A549 (cell line): Measurements from ENCODE around the gene ITGB8. TPM values are rescaled to one million over a fixed set of nuclear protein-coding genes. Genes with fewer than 3 reads are reported as not detected.

ENCODE experiments used
- ATAC-seq, 2 experiments: fragments of 200-7000 bp in 1 of 2; fragments of >200 bp in 1 of 2; cut with Nextera tagmentation in 1 of 2; cut with Tn5 transposase in 1 of 2; 3 replicates each; pipeline versions ENCODE4 v1.8.0 to v1.9.1; 2018 to 2020; ENCODE audit warnings: mild to moderate bottlenecking in 1 of 2, moderate library complexity in 1 of 2
- CTCF ChIA-PET: fragments of 300-600 bp; sonication (Branson Sonifier 250); formaldehyde crosslinking; extraction: SDS; loops from one replicate; lab custom pipeline; 2021; ENCODE audit warnings: antibody characterized with exemption, inconsistent platforms; lab: Yijun Ruan, JAX
- POLR2A ChIA-PET: fragments of 350-600 bp; formaldehyde crosslinking; extraction: SDS; loops from one replicate; lab custom pipeline; 2021; ENCODE audit warnings: antibody characterized with exemption, inconsistent platforms; lab: Yijun Ruan, JAX
- DNase-seq, 2 experiments: peaks; one replicate each; pipeline versions ENCODE4 v3.0.0 to v3.0.0-alpha.2; 2011 to 2016; ENCODE audit warnings: low read depth in 1 of 2, low spot score in 1 of 2
- FAIRE-seq: peaks from 2 replicates; lab custom pipeline; 2011; peaks lifted over from hg19 to GRCh38; lab: Jason Lieb, UNC
- H3K27ac ChIP-seq, 2 experiments: fragments of >200 bp; sonication (Bioruptor Twin); formaldehyde crosslinking; 3 replicates each; pipeline ENCODE4 v1.5.1; 2016 to 2017
- H3K4me1 ChIP-seq: fragments of >200 bp; sonication (Bioruptor Twin); formaldehyde crosslinking; 3 replicates; pipeline ENCODE4 v1.6.1; 2016
- H3K4me2 ChIP-seq: fragments of >200 bp; sonication (Bioruptor Twin); formaldehyde crosslinking; 3 replicates; pipeline ENCODE4 v1.6.1; 2016
- H3K4me3 ChIP-seq: fragments of >200 bp; sonication (Bioruptor Twin); formaldehyde crosslinking; 3 replicates; pipeline ENCODE4 v1.5.1; 2016
- H3K9me3 ChIP-seq: fragments of >200 bp; sonication (Bioruptor Twin); formaldehyde crosslinking; 3 replicates; pipeline ENCODE4 v1.6.1; 2016
- CBX8 ChIP-seq: fragments of 200-600 bp; sonication (generic); IDR thresholded peaks from 2 replicates; pipeline ENCODE4 v1.6.1; 2016
- CEBPB ChIP-seq, 2 experiments: fragments of >200 bp in 1 of 2; sonication (Bioruptor Twin) in 1 of 2; formaldehyde crosslinking in 1 of 2; IDR thresholded peaks; 2 replicates each; pipeline ENCODE4 v1.6.1; 2012 to 2016
- CHD2 ChIP-seq: fragments of 150-350 bp; IDR thresholded peaks from 2 replicates; pipeline ENCODE4 v1.6.1; 2014; ENCODE audit warnings: low read length; ENCODE audit not compliant: partially characterized antibody
- EHMT2 ChIP-seq: fragments of 200-600 bp; sonication (generic); IDR thresholded peaks from 2 replicates; pipeline ENCODE4 v1.6.1; 2016; ENCODE audit warnings: antibody characterized with exemption, low read depth, mild to moderate bottlenecking, moderate library complexity
- FOSB ChIP-seq: fragments of 250-450 bp; sonication (Bioruptor Pico); IDR thresholded peaks from 2 replicates; pipeline ENCODE4 v1.5.0; 2020; ENCODE audit warnings: mild to moderate bottlenecking, moderate library complexity
- HDAC2 ChIP-seq: fragments of 200-600 bp; sonication (generic); IDR thresholded peaks from 2 replicates; pipeline ENCODE4 v1.6.1; 2016
- JUN ChIP-seq, 2 experiments: fragments of >200 bp; sonication (Bioruptor Twin); formaldehyde crosslinking; IDR thresholded peaks; 2 replicates in 1 of 2; 3 replicates in 1 of 2; pipeline ENCODE4 v1.6.1; 2016 to 2017
- JUNB ChIP-seq: fragments of >200 bp; sonication (Bioruptor Twin); formaldehyde crosslinking; IDR thresholded peaks from 2 replicates; pipeline ENCODE4 v1.6.1; 2016
- KDM5A ChIP-seq: fragments of 200-600 bp; sonication (generic); IDR thresholded peaks from 2 replicates; pipeline ENCODE4 v1.6.1; 2016; ENCODE audit warnings: antibody characterized with exemption, mild to moderate bottlenecking
- MYC ChIP-seq: IDR thresholded peaks from 2 replicates; pipeline ENCODE4 v1.6.1; 2012; ENCODE audit warnings: mild to moderate bottlenecking, inconsistent platforms, low read length, improper control_type of control experiment, borderline replicate concordance
- NFE2L2 ChIP-seq: fragments of 150-350 bp; conservative IDR thresholded peaks from 2 replicates; pipeline ENCODE4 v1.6.1; 2014; ENCODE audit warnings: low read length
- PHF8 ChIP-seq: fragments of 200-600 bp; sonication (generic); IDR thresholded peaks from 2 replicates; pipeline ENCODE4 v1.6.1; 2016; ENCODE audit warnings: low read depth, mild to moderate bottlenecking, antibody characterized with exemption, moderate library complexity, borderline replicate concordance
- RCOR1 ChIP-seq: fragments of 150-350 bp; IDR thresholded peaks from 2 replicates; pipeline ENCODE4 v1.6.1; 2014; ENCODE audit warnings: antibody characterized with exemption, low read length, low read depth
- SMC3 ChIP-seq: fragments of >200 bp; sonication (Bioruptor Twin); formaldehyde crosslinking; IDR thresholded peaks from 3 replicates; pipeline ENCODE4 v1.6.1; 2018; ENCODE audit warnings: inconsistent platforms
- SREBF2 ChIP-seq: fragments of 450-650 bp; IDR thresholded peaks from 2 replicates; pipeline ENCODE4 v1.6.1; 2014; ENCODE audit warnings: mild to moderate bottlenecking, moderate library complexity
- ZC3H11A ChIP-seq: fragments of 450-650 bp; IDR thresholded peaks from 2 replicates; pipeline ENCODE4 v1.6.1; 2014; ENCODE audit warnings: antibody characterized with exemption, mild to moderate bottlenecking
- WGBS: methylation state at CpG from one replicate; pipeline ENCODE4 v1.1.6; 2017; ENCODE audit errors: missing lambda C conversion rate; 5-methylcytosine and 5-hydroxymethylcytosine counted together
- polyA plus RNA-seq, 4 experiments: library from polyadenylated mRNA; depleted of rRNA in 3 of 4; stranded (reverse); fragments of >200 nt; fragmentation: RNase III in 1 of 4; extraction: RNeasy Plus Mini Kit Qiagen cat#74134 plus additional on column Dnase treatment in 1 of 4; gene quantifications; 2 replicates in 3 of 4; 3 replicates in 1 of 4; pipeline ENCODE4 v1.2.3, GENCODE V29; 2011 to 2017
- TF ChIP-seq, protein P1 (sequence below): fragments of 200-600 bp; sonication (generic); IDR thresholded peaks from 2 replicates; pipeline ENCODE4 v1.6.1; 2016; ENCODE audit warnings: antibody characterized with exemption, mild to moderate bottlenecking, moderate library complexity
- TF ChIP-seq, protein P2 (sequence below): fragments of >200 bp; sonication (Bioruptor Twin); formaldehyde crosslinking; IDR thresholded peaks from 3 replicates; pipeline ENCODE4 v1.5.1; 2016
- TF ChIP-seq, protein P3 (sequence below): IDR thresholded peaks from 2 replicates; pipeline ENCODE4 v1.6.1; 2012; ENCODE audit warnings: low read depth, borderline replicate concordance

The ITGB8 gene
- polyA plus RNA-seq, 2 of the 4 experiments (the other 2 are of a cell fraction): 0.39 to 0.67 TPM

GRCh38 chr7:20331910-20332813 lies 1.5 kb downstream of the ITGB8 start:
- ATAC-seq: no peak
- FAIRE-seq: peak; percentile 86
- Histone ChIP-seq H3K4me3 (peak overlapping the region; percentile 56; the same call in 2 of the 3 replicates), H3K27ac (no peak overlapping the region; a peak in 1 of 6 replicates), H3K4me2 (peak overlapping the region; percentile 86), H3K9me3 (no peaks in the 10 kb centered on the region), H3K4me1 (peaks cover 5% of the 10 kb centered on the region; the same call in 2 of the 3 replicates)
- ChIA-PET POLR2A (no interaction called here), CTCF (interaction anchor here (0.7 to 2.2 kb wide), 2 partner anchors 12 to 58 kb away, joined by 3 to 13 read pairs; no protein-coding TSS in a partner anchor)
- TF ChIP-seq JUN (IDR thresholded peaks at IDR 0.05): no peak
- no peak for TF ChIP-seq EHMT2
- TF ChIP-seq FOSB (CRISPR knock-in tag): no peak
- TF ChIP-seq CBX8: no peak
- TF ChIP-seq SREBF2: no peak
- TF ChIP-seq, protein P1, sequence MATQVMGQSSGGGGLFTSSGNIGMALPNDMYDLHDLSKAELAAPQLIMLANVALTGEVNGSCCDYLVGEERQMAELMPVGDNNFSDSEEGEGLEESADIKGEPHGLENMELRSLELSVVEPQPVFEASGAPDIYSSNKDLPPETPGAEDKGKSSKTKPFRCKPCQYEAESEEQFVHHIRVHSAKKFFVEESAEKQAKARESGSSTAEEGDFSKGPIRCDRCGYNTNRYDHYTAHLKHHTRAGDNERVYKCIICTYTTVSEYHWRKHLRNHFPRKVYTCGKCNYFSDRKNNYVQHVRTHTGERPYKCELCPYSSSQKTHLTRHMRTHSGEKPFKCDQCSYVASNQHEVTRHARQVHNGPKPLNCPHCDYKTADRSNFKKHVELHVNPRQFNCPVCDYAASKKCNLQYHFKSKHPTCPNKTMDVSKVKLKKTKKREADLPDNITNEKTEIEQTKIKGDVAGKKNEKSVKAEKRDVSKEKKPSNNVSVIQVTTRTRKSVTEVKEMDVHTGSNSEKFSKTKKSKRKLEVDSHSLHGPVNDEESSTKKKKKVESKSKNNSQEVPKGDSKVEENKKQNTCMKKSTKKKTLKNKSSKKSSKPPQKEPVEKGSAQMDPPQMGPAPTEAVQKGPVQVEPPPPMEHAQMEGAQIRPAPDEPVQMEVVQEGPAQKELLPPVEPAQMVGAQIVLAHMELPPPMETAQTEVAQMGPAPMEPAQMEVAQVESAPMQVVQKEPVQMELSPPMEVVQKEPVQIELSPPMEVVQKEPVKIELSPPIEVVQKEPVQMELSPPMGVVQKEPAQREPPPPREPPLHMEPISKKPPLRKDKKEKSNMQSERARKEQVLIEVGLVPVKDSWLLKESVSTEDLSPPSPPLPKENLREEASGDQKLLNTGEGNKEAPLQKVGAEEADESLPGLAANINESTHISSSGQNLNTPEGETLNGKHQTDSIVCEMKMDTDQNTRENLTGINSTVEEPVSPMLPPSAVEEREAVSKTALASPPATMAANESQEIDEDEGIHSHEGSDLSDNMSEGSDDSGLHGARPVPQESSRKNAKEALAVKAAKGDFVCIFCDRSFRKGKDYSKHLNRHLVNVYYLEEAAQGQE: no peak
- no peak for TF ChIP-seq RCOR1
- TF ChIP-seq, protein P2, sequence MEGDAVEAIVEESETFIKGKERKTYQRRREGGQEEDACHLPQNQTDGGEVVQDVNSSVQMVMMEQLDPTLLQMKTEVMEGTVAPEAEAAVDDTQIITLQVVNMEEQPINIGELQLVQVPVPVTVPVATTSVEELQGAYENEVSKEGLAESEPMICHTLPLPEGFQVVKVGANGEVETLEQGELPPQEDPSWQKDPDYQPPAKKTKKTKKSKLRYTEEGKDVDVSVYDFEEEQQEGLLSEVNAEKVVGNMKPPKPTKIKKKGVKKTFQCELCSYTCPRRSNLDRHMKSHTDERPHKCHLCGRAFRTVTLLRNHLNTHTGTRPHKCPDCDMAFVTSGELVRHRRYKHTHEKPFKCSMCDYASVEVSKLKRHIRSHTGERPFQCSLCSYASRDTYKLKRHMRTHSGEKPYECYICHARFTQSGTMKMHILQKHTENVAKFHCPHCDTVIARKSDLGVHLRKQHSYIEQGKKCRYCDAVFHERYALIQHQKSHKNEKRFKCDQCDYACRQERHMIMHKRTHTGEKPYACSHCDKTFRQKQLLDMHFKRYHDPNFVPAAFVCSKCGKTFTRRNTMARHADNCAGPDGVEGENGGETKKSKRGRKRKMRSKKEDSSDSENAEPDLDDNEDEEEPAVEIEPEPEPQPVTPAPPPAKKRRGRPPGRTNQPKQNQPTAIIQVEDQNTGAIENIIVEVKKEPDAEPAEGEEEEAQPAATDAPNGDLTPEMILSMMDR: no peak
- TF ChIP-seq PHF8: no peak
- 87% methylated on average over 13 of the region's 13 CpGs for WGBS
- no peak for DNase-seq

- Histone ChIP-seq H3K4me2 (no peak overlapping the region), H3K27ac (no peak overlapping the region), H3K4me3 (no peak overlapping the region), H3K9me3 (no peaks in the 10 kb centered on the region), H3K4me1 (no peaks in the 10 kb centered on the region)
- no peak for ATAC-seq
- POLR2A ChIA-PET: no interaction called here
- no peak for TF ChIP-seq CHD2
- TF ChIP-seq MYC: no peak
- no peak for DNase-seq
- CTCF ChIA-PET: interaction anchor here (2.4 kb wide), 1 partner anchor 13 kb away, joined by 7 read pairs; no protein-coding TSS in a partner anchor
- 72% methylated on average over 6 of the region's 6 CpGs for WGBS
- no peak for FAIRE-seq
Measured at GRCh38 chr7:20338285-20338684, 7.6 kb downstream of the ITGB8 start.

DNA sequence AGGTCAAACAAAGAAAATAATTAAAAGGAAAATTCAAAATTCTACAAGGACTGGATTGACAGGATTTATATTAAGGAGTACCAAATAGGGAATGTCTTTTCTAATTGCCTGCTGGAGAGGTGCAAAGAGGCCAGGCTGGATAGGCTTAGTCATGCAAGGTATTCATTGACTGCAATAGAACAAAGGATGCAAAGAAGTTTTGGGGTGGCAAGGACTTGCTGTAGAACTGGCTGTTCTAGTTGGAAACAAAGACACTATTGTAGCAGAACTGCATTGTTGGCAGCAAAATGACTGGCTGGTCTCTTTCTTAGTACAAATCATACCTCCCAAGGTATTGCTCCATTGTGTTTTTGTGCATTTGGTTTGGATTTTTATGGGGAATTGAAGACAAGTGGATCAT lies 10.1 kb downstream of the ITGB8 start:
- H3K27ac ChIP-seq: no peak overlapping the region
- DNase-seq: no peak
- TF ChIP-seq KDM5A (no peak), SMC3 (no peak), HDAC2 (no peak), ZC3H11A (no peak), CEBPB (IDR thresholded peaks at IDR 0.05) (no peak), SREBF2 (no peak), JUNB (no peak), MYC (no peak), PHF8 (no peak), NFE2L2 (no peak)
- TF ChIP-seq, protein P3, sequence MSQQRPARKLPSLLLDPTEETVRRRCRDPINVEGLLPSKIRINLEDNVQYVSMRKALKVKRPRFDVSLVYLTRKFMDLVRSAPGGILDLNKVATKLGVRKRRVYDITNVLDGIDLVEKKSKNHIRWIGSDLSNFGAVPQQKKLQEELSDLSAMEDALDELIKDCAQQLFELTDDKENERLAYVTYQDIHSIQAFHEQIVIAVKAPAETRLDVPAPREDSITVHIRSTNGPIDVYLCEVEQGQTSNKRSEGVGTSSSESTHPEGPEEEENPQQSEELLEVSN: no peak
- no peak overlapping the region for H3K4me2 ChIP-seq
- no peak for ATAC-seq
- POLR2A ChIA-PET: no interaction called here
- no peaks in the 10 kb centered on the region for H3K9me3 ChIP-seq
- CTCF ChIA-PET: interaction anchor here (0.8 kb wide), 1 partner anchor 258 kb away, joined by 3 read pairs; no protein-coding TSS in a partner anchor
- no peak overlapping the region for H3K4me3 ChIP-seq
- FAIRE-seq: no peak
- no peaks in the 10 kb centered on the region for H3K4me1 ChIP-seq
